ENCODE data around the gene CDKN1B. TPM values are rescaled to one million over a fixed set of nuclear protein-coding genes. Genes with fewer than 3 reads are reported as not detected.
A peak's percentile ranks its signal among the peaks of the same experiment; 100 is the strongest.

CDKN1B gene
- total RNA-seq, 1 donor from 2014 or later: 28.3 TPM

- Mint-ChIP-seq H3K27me3 (ENCODE audit: low read depth) (peaks cover 2% of the 10 kb centered on the region), H3K27ac (no peak overlapping the region), H3K4me1 (peaks cover 7% of the 10 kb centered on the region), H3K4me3 (no peak overlapping the region), H3K9me3 (no peaks in the 10 kb centered on the region), H3K36me3 (no peaks in the 10 kb centered on the region)
- TF ChIP-seq, protein P1, sequence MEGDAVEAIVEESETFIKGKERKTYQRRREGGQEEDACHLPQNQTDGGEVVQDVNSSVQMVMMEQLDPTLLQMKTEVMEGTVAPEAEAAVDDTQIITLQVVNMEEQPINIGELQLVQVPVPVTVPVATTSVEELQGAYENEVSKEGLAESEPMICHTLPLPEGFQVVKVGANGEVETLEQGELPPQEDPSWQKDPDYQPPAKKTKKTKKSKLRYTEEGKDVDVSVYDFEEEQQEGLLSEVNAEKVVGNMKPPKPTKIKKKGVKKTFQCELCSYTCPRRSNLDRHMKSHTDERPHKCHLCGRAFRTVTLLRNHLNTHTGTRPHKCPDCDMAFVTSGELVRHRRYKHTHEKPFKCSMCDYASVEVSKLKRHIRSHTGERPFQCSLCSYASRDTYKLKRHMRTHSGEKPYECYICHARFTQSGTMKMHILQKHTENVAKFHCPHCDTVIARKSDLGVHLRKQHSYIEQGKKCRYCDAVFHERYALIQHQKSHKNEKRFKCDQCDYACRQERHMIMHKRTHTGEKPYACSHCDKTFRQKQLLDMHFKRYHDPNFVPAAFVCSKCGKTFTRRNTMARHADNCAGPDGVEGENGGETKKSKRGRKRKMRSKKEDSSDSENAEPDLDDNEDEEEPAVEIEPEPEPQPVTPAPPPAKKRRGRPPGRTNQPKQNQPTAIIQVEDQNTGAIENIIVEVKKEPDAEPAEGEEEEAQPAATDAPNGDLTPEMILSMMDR (IDR thresholded peaks at IDR 0.05; ENCODE audit: unreplicated experiment): no peak
- no peak for DNase-seq (ENCODE audit: low spot score in 2 of 2, unreplicated experiment in 2 of 2)
These were observed 25.6 kb upstream of the CDKN1B start for GRCh38 chr12:12691549-12691948.

DNA sequence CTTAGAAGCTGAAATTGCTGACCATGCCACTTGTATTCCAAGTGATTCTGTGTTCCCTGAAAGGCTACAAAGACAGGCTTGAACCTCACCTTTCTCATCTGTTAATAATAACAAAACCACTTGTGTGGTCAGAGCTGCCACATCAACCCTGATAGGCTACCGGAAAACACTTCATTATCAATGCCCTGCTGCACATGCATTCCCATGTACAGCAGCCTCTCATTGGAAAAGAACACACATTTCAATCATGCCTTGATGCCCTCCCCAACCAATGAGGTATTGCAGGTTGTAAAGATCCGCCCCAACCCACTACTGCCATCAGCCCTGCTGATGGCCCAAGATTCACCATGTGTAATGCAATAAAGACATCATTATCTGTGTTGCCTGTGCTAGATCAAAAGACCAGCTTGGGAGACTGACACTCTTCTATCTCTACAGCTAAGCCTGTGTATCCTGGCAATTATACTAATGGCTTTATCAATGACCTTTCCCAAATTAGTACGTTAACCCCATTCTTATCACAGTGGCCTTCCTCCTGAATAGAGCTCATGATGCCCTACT, 24.0 kb upstream of the CDKN1B start:
- Mint-ChIP-seq H3K36me3 (no peaks in the 10 kb centered on the region), H3K4me3 (no peak overlapping the region), H3K9me3 (no peaks in the 10 kb centered on the region), H3K4me1 (peaks cover 15% of the 10 kb centered on the region), H3K27ac (no peak overlapping the region), H3K27me3 (ENCODE audit: low read depth) (peaks cover 2% of the 10 kb centered on the region)
- TF ChIP-seq, protein P1 (IDR thresholded peaks at IDR 0.05; ENCODE audit: unreplicated experiment): no peak
- DNase-seq (ENCODE audit: low spot score in 2 of 2, unreplicated experiment in 2 of 2): no peak

DNA sequence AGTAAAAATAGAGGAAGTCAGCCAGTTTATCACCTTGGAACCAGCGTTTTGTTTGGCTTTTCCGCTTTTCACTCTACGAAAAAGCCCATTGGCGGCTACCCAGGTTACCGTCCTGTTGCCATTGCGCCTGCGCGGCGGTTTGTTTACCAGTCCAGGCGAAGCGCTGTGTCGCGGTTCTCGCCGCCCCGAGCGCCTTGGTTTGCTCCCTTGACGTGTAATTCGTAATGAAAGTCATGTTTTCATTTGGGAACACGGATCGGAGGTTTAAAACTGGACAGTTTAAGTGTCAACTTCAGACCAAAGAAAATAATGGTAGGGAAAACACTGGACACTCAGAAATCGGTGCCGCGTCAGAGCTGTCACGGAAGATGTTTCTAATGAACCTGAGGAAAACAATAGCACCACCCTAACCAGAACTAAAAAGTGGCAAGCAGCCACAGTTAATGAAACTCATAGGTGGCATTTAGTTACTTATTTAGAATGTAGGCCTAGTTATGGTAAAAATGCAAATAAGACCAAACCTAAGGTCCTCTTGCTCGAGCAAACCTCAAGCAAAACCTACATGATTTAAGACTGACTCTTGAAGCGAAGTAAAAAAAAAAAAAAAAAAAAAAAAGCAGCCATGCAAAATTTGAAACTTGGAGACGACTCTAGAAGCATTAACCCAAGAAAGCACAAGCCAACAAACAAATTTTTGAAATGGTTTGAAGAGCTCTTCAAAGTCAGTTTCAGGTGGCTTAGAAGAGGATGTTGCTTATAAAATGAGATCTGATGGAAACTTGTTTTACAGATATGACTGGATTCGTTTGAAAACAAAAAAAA, 20.4 kb upstream of the CDKN1B start:
- Mint-ChIP-seq H3K4me1 (peaks cover 16% of the 10 kb centered on the region), H3K27ac (peak overlapping the region; percentile 98), H3K4me3 (peak overlapping the region; percentile 92), H3K27me3 (ENCODE audit: low read depth) (no peaks in the 10 kb centered on the region), H3K36me3 (no peaks in the 10 kb centered on the region), H3K9me3 (no peaks in the 10 kb centered on the region)
- TF ChIP-seq, protein P1 (IDR thresholded peaks at IDR 0.05; ENCODE audit: unreplicated experiment): no peak
- peak; percentile 88 to 90 for DNase-seq (ENCODE audit: low spot score in 2 of 2, unreplicated experiment in 2 of 2)

DNA sequence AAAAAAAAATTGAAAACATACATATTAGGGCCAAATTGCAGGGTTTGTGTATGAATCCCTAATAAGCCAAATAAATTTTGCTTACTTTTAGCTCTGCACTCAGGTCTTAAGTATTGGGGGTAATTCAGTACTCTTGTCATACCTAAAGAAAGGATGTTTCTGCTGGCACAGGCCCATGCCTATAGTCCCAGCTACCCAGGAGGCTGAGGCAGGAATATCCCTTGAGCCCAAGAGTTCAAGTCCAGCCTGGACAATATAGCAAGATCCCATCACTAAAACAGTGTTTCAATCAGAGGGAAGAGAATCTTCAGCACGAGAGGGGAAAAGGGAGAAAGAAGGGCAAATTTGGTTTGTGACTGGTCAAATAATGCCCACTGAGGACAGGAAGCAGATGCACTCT, 17.8 kb upstream of the CDKN1B start:
- TF ChIP-seq, protein P1 (IDR thresholded peaks at IDR 0.05; ENCODE audit: unreplicated experiment): no peak
- no peak for DNase-seq (ENCODE audit: low spot score in 2 of 2, unreplicated experiment in 2 of 2)
- no peak overlapping the region for H3K4me3 Mint-ChIP-seq
- peaks cover 16% of the 10 kb centered on the region for H3K4me1 Mint-ChIP-seq
- no peaks in the 10 kb centered on the region for H3K9me3 Mint-ChIP-seq
- no peak overlapping the region for H3K27ac Mint-ChIP-seq
- no peaks in the 10 kb centered on the region for H3K27me3 Mint-ChIP-seq (ENCODE audit: low read depth)
- H3K36me3 Mint-ChIP-seq: no peaks in the 10 kb centered on the region

- DNase-seq (ENCODE audit: low spot score in 2 of 2, unreplicated experiment in 2 of 2): no peak
- Mint-ChIP-seq H3K27ac (no peak overlapping the region), H3K36me3 (no peaks in the 10 kb centered on the region), H3K9me3 (no peaks in the 10 kb centered on the region), H3K4me1 (peaks cover 21% of the 10 kb centered on the region), H3K4me3 (no peak overlapping the region), H3K27me3 (ENCODE audit: low read depth) (no peaks in the 10 kb centered on the region)
- TF ChIP-seq, protein P1 (IDR thresholded peaks at IDR 0.05; ENCODE audit: unreplicated experiment): no peak
These were observed 16.9 kb upstream of the CDKN1B start for GRCh38 chr12:12700254-12700653.
